Frontal cortex (tissue), 4 donors: ENCODE results near the gene KRTAP24-1. TPM values are rescaled to one million over a fixed set of nuclear protein-coding genes. Genes with fewer than 3 reads are reported as not detected.

Source experiments
- DNase-seq, 2 donors: peaks; one replicate each; pipeline ENCODE4 v3.0.0; 2012; ENCODE audit warnings: low spot score in 2 of 2
- FAIRE-seq: peaks from 2 replicates; lab custom pipeline; 2012; peaks lifted over from hg19 to GRCh38; lab: Jason Lieb, UNC
- total RNA-seq: library from RNA; depleted of rRNA; stranded (reverse); fragments of >200 nt; gene quantifications from one replicate; pipeline ENCODE4 v1.2.3, GENCODE V29; 2014
- donor health status: control.
- donor health status: control.
- donor health status: control.

The KRTAP24-1 gene, protein sequence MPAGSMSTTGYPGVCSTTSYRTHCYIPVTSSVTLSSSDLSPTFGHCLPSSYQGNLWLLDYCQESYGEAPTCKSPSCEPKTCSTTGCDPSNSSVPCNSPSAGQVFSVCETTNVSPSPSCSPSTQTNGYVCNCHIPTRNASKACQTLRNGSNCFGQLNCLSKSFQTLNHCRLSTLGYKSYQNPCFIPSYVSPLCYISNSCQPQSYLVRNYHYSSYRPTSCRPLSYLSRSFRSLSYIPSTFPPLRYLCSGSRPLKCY
- total RNA-seq: not detected

DNA sequence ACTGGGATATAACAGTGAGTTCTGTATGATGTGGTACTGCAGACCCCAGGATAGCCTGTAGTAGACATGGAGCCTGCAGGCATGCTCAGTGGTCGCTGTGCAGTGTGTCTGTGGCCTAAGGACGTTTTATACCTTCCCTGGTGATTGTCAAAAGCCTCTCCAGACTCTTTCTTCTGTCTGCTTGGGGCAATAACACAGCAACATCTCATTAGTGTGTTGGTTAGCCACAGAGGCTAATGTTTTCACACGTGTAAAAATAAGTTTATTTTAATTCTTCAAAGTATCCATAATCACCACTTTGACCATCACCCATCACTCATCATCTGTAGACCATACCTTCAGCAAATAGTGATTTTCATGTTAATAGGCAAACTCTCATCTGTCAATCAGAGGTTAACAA lies at the start of gene KRTAP24-1:
TSS of gene KRTAP24-1 (minus strand) at position 101 of the 400 bp plus-strand sequence. CDS start at position 83, 18 bp downstream.
- FAIRE-seq: no peak

DNA sequence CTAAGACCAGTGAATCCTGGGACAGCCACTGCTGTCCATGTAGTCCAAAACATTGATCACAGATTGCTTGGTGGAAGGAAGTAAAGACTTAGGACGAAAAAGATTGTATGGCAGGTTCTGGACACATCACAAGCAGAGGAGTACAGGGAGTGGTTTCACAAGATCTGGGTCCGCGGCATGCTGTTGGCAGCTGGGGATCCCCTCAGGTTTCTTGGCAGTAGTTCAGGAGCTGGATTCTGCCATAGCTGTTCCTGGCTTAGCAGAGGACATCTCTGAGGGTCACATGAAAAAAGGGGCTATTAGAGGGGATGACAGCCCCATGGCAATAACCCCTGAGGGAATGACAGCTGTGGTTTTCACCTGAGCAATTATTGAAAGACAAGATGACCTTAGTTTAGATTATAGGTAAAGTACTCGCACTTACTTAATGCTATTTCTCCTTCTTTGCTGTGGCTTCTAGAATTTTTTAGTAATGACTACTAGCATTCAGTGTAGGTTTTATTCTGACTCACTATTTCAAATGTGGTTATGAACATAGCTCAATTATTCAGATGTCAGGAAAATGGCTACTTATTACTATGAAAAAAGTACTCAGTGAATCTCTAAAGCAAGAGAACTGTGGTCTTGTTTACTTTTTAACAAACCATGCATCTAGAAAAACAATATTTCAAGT lies 46.6 kb upstream of the KRTAP24-1 start:
- DNase-seq (no peak), FAIRE-seq (no peak)

More for the DNA sequence above, at the start of gene KRTAP24-1:
- no peak for DNase-seq

DNA sequence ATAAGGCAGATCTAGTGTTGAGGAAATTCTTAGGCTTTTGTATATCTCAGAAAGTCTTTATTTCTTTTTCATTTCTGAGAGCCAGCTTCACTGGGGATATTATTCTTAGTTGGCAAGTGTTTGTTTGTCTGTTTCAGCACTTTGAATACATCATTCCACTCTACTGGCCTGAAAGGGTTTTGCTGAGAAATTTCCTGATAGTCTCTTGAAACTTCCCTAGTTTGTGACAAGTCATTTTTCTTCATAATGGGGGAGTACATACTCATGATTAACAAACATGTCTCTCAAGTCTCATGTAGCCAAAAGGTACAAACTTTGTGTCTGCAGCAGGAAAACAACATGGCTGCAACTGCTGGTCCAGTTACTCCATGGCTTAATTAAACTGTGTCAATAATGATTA lies 43.6 kb upstream of the KRTAP24-1 start:
- no peak for FAIRE-seq
- no peak for DNase-seq

DNA sequence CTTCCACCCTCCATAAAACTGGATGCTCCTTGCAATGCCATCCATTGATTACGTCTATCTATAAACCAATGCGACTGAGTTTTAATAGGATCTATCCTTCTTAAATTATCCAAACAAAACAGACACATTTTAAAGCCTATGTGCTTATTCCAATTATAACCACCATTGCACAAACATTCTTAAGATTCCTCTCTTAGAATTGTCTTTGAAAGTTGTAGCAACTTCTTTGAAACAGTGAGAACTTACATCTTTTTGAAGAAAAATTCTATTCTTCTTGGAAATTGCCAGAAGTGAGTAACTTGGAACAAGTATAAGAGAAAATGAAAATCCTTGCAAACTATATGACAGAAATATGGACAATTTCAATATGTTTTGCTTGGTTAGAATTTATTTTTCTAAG lies 37.5 kb upstream of the KRTAP24-1 start, which contains the start of gene KRTAP26-1:
TSS of gene KRTAP26-1 (minus strand) at position 101 of the 400 bp plus-strand sequence. CDS start 280 bp downstream, outside the sequence.
- no peak for FAIRE-seq
- DNase-seq: no peak

DNA sequence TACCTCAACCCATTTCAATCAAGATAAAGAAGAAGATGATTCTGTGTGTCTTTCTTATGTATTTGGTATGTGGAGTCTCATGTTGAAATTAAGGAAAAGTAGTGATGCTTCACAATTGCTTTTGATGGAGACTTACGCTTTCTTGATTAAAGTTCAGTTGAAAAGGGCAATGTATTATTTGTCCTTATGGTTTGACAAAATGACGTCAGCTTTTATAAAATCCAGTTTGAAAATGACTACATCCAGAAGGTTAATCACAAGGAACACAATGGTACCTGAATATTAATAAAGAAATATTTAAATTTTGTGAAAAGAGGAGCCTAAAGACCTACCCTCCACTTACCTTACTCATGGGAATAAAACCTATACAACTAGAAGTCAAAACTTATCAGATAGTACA lies 33.0 kb upstream of the KRTAP24-1 start:
- FAIRE-seq: no peak
- DNase-seq: no peak

DNA sequence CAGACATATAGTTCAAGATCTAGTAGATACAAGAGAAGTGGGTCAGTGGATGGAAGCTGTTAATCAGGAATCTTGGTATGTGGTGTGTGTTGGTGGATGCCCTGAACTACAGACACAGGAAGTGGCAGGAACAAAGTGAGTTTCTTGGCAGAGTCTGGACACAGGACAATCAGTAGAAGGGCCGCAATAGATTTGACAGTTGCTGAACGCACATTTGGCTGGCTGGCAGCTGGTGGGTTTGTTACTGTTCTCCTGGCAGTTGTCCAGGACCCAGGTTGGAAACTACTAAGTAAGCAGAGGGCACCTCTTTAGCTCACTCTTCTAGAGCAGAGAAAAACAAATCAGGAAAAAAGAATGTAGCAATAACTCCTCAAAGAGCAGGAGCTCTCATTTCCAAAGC lies 24.1 kb upstream of the KRTAP24-1 start:
- DNase-seq: no peak

DNA sequence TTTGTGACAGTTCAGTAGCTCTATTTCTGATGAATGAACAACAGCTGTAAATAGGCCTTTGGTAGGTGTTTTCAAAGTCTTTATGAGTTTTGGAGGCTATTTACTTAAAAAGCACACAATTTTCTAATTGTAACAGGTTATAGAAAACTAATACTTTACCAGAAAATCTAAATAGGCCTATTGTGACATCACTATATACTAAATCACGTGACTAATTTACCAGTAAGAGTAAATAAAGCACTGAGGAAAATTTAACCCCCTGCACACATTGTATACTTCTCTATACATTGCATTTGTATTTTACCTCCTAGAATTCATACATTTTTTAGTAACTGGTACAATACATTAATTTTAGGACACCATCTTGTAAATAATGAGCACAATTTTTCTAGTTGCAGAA lies 22.4 kb upstream of the KRTAP24-1 start:
- DNase-seq (no peak), FAIRE-seq (no peak)

More for the DNA sequence above, 24.1 kb upstream of the KRTAP24-1 start:
- FAIRE-seq: no peak

DNA sequence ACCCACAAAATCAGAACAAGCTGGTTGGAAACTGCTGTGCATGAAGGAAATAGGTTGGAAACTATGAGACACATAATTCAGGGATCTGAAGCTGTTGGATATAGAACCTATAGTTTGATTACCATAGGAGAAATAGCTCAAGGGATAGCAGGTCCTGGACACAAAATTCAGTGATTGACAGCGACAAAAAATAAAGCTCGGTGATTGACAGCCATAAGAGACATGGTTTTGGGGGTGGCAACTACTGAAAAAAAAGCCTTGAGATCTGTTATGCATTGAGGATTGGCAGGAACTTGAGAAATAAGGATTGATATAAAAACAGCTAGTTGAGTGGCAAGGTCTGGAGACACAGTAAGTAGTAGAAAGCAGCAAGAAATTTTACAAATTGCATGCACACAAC lies 6.5 kb upstream of the KRTAP24-1 start, which contains the start of gene KRTAP25-1:
TSS of gene KRTAP25-1 (minus strand) at position 300 of the 400 bp plus-strand sequence. CDS start at position 276, 24 bp downstream.
- FAIRE-seq: no peak
- DNase-seq: no peak

DNA sequence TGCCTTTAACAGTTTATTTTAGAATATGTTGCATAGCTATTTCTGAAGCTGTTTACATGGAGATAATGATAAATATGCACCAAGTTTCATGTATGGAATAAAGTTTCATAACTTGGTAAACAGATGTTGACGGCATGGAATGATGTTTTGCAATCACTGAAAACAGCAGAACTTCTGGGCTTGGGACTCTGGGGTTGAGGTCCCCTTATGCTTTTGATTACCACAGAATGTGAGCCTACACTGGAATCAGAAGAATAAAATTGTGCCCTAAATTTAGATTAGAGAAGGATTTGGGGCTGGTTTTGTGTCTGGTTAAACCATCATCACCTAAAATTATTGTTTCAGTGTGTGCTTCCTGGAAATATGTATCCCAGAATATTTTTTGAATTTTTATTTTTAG lies 11.1 kb downstream of the KRTAP24-1 start:
- no peak for DNase-seq
- FAIRE-seq: no peak

DNA sequence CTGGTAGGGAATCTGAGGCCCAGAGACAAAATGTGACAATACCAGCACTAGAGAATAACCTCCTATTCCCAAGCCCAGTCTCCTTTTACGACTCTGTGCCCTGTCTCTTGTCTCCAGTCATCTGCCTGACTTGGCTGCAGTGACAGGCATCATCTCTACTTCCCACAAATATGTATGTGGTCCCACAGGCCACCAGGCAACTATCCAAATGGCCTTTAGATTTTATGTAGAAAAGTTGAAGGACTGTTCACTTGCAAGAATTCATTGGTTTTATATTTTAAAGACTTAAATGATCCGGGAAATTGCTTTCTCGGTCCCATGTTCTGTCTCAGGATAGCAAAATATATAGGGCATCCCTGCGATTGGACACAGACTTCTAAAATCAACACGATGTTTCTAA lies 11.6 kb downstream of the KRTAP24-1 start:
- no peak for DNase-seq
- FAIRE-seq: no peak

DNA sequence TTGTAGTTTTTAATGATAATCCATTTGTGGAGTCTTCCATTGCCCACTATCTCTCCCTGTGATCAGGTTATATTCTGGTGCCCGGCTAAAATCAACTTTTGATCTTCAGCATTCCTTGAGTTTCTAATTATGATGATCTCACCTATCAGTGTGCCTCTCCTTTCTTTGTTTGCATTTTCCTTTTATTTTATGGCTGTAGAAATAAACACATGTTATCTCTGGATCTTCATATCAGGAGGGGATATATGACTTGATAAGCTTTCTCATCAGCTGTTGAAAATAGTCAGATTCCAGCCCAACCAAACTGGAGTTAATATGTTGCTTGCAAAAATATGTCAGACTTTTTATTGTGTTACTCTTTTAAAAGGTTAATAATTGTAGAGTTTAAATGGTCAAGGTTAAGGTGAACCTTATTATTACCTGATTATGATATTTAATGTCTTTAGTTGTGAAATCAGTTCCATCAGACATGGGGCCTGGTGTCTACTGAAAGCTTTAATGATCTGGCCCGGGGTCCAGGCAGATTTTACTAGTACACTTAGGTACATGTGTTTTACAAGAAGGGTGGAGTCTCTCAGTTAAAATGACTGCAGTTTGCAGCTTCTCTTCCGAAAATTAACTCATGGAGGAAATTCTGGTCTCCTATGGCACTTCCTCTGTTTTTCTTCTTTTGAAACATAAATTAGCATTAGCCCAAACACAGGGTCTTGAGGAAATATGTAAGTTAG lies 12.8 kb downstream of the KRTAP24-1 start:
- FAIRE-seq (no peak), DNase-seq (no peak)

DNA sequence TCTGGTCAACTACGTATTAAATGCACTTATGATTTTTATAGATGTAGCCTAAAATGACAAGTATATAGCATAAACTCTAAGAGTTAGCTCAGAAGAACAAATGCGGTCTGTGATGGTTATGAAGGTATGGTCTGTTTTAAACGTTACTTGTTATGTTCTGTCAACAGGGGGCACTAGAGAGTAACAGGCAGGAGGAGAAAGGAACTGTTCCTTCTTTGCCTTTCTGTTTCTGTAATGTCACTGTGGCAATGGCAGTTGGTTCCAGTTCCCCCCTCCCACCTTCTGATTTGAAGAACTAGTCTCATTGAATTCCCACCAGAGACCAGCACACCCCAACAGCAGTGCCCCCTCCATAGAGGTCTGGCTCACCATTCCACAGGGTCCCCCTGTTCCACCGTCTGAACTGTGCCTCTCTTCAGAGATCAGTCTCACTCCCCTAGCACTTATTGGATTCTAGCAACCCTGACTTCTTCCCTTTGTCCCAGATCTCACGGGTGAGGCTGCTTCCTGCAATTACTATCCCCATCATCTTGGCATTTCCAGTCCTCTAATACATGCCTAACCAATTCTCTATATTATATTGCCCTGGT lies 14.0 kb downstream of the KRTAP24-1 start:
- FAIRE-seq: no peak
- DNase-seq: no peak

DNA sequence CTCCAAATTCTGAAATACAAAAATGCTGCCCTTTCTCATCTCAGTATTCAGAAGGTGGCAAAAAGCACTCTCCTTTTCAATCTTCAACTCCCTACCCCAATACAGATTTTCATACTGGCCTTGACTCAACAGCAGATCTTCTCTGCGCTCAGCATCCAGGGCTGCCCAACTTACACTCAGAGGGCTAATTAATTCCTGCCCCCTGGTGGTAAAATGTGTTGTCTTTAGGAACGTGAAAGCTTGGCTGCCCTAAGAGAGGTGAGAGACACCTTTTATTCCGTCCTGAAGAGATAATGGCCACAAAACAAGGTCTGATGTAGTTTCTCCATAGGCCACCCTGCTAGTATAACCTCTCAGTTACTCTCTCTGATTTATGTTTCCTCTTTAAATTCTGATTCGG lies 25.0 kb downstream of the KRTAP24-1 start:
- no peak for FAIRE-seq
- no peak for DNase-seq

DNA sequence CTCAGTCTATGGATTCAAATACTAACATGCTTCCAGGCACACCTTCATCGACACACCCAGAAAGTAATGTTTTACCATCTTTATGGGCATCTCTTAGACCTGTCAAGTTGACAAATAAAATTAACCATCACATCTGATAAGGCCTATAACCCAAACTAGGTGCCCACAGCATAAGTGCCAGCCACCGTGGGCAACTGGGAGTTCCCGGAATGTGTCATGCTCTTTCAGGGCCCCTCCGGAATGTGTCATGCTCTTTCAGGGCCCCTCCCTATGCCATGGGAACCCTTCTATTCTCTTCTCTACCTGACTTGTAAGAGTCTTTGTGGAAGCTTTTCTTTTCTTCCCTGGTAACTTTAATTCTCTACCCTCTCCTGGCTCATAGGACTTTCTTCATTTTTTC lies 26.6 kb downstream of the KRTAP24-1 start:
- no peak for DNase-seq
- no peak for FAIRE-seq

DNA sequence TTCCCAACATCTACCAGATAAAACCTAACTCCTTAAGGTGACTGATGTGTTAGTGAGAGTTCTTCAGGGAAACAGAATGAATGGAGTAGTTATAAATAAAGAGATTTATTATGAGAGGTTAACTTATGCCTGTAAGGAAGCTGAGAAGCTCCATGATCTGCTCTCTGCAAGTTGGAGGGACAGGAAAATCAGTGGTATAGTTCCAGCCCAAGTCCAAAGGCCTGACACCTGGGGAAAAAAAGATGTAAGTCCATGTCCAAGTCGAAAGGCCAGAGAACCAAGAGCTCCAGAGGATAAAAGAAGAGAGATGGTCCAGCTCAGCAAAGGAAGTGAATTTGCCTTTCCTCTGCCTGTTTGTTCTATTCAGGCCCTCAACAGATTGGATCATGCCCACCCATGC lies 27.1 kb downstream of the KRTAP24-1 start:
- DNase-seq (no peak), FAIRE-seq (no peak)

DNA sequence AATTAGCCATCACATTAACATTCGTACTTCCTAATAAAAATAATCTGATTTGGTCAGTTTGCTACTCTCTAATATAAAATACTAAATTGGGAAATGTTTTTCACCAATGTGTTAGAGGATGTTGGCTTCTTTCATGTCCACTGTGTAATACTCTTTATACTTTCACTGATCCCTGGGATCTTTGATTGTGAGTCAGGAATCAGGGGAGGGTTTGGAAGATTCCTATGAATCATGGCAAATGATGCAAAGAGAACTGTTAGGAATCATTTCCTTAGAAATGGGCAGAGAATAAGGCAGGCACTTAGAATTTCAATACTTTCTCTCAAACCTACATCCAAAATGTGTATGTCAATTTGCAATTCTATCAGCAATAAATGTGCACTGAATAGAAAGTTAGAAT lies 31.0 kb downstream of the KRTAP24-1 start:
- FAIRE-seq (no peak), DNase-seq (no peak)

DNA sequence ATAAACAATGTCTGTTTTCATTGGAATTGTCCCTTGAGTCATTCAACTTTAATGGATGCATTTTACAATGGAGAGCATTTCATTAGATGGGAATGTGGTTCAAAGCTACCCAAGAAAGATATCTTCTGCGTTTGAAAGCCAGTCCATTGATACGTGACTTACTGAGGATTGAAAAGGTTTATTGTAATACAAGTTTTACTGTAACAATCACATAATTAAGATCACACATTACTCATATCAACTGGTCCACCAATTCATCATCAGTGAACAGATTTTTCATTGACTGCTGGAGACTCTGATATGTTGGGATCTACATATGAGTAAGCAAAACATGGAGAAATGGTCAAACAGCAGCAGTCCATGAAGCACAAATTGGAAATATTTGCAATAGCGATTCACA lies 32.8 kb downstream of the KRTAP24-1 start:
- no peak for FAIRE-seq
- DNase-seq: no peak

DNA sequence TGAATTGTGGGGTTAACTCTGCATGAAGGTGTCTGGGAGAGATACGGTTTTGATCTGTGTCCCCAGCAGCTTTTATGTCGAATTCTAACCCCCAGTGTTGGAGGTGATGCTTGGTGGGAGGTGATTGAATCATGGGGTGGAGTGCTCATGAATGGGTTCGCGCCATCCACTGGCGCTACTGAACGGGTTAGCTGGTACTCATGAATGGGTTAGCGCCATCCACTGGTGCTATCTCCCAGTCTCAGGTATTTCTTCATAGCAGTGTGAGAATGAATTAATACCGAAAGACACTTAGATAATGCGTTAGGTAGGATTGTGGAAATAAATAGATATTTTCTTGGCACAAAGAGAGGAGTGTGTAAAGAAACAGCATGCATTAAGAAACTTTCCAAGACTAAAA lies 33.9 kb downstream of the KRTAP24-1 start:
- DNase-seq (no peak), FAIRE-seq (no peak)

DNA sequence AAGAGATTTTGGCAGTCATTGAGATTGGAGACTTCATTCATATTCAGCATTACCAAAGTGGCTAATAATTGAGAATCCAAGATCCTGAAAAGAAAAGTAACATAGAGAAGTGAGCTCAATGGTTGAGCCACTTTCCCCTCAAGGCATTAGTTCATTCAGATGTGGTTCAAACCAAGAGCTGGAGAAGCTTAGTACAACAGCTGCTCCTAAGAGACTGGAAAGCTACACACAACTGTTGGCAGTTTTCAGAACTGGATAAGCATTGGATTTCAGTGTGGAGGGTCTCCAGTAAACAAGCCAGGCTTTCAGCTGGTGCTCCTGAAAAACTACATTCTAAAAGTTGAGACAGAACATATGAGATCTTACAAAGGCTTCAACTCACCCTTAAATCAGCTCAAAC lies 37.7 kb downstream of the KRTAP24-1 start:
- DNase-seq (no peak), FAIRE-seq (no peak)

DNA sequence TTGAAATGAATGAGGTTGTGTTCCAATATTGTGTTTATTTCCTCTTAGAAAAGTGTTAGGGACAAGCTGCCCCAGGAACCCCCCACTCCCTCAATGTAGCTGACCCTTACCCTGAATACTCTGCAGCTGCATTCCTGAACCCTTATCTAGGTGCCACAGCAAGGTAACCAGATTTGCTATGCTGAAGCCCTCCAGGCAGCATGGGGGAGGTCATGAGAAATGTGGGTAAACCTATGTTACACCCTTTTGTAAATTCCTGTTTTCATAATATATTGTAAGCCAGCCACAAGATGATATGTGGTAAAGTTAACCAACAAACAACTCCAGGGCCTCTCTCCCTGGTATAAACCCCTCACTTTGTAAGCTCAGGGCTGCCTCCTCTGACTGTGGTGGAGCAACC lies 39.1 kb downstream of the KRTAP24-1 start:
- no peak for DNase-seq
- no peak for FAIRE-seq
